ENCODE results near the gene UBAP1L.

DNA sequence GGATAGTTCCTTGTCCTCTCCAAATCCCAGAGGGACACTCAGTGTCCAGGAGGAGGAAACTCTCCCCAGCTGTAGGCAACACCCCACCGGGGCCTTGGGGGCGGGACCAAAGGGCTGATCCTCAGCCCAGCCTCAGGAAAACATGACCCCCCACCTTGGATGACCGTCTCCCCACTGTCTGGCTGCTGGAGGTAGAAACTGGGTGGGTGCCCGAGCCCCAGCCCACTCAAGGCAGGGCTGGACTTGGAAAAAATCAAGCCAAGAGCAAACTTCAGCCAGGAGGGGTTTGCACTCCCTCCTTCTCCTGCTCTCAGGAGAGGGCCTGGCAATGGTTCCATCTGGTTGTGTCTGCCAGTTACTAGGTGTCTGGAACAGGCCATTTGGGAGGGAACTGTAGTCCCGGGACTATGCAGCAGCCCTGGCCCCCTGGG lies 43.6 kb downstream of the UBAP1L start:
- TF ChIP-seq CREB1 (IDR thresholded peaks at IDR 0.05; ENCODE audit: low read depth) = no peak
- TF ChIP-seq, protein P1, sequence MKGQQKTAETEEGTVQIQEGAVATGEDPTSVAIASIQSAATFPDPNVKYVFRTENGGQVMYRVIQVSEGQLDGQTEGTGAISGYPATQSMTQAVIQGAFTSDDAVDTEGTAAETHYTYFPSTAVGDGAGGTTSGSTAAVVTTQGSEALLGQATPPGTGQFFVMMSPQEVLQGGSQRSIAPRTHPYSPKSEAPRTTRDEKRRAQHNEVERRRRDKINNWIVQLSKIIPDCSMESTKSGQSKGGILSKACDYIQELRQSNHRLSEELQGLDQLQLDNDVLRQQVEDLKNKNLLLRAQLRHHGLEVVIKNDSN (IDR thresholded peaks at IDR 0.05) = no peak
- TF ChIP-seq CEBPB (IDR thresholded peaks at IDR 0.05) = no peak
- TF ChIP-seq, protein P2, sequence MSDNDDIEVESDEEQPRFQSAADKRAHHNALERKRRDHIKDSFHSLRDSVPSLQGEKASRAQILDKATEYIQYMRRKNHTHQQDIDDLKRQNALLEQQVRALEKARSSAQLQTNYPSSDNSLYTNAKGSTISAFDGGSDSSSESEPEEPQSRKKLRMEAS (IDR thresholded peaks at IDR 0.05) = no peak
- no peak for TF ChIP-seq RAD21 (IDR thresholded peaks at IDR 0.05; ENCODE audit: low read depth)
- TF ChIP-seq NFIC (IDR thresholded peaks at IDR 0.05) = no peak
- TF ChIP-seq, protein P3, sequence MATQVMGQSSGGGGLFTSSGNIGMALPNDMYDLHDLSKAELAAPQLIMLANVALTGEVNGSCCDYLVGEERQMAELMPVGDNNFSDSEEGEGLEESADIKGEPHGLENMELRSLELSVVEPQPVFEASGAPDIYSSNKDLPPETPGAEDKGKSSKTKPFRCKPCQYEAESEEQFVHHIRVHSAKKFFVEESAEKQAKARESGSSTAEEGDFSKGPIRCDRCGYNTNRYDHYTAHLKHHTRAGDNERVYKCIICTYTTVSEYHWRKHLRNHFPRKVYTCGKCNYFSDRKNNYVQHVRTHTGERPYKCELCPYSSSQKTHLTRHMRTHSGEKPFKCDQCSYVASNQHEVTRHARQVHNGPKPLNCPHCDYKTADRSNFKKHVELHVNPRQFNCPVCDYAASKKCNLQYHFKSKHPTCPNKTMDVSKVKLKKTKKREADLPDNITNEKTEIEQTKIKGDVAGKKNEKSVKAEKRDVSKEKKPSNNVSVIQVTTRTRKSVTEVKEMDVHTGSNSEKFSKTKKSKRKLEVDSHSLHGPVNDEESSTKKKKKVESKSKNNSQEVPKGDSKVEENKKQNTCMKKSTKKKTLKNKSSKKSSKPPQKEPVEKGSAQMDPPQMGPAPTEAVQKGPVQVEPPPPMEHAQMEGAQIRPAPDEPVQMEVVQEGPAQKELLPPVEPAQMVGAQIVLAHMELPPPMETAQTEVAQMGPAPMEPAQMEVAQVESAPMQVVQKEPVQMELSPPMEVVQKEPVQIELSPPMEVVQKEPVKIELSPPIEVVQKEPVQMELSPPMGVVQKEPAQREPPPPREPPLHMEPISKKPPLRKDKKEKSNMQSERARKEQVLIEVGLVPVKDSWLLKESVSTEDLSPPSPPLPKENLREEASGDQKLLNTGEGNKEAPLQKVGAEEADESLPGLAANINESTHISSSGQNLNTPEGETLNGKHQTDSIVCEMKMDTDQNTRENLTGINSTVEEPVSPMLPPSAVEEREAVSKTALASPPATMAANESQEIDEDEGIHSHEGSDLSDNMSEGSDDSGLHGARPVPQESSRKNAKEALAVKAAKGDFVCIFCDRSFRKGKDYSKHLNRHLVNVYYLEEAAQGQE (IDR thresholded peaks at IDR 0.05; ENCODE audit: low read depth) = no peak
